Body of pancreas (tissue), 4 donors: ENCODE data around the gene KREMEN1.
A peak's percentile ranks its signal among the peaks of the same experiment; 100 is the strongest.

ENCODE experiments used
- CTCF ChIP-seq, 7 experiments: fragments of 450-650 bp in 4 of 7; fragments of 200-600 bp in 3 of 7; sonication (generic) in 3 of 7; IDR thresholded peaks; one replicate each; pipeline ENCODE4 v1.5.1; 2016 to 2019; ENCODE audit warnings: antibody characterized with exemption in 7 of 7
- POLR2A ChIP-seq, 3 donors: fragments of 450-650 bp; IDR thresholded peaks; one replicate each; pipeline ENCODE4 v1.6.1; 2016; ENCODE audit warnings: antibody characterized with exemption in 3 of 3, mild to moderate bottlenecking in 2 of 3

- TF ChIP-seq POLR2A (IDR thresholded peaks at IDR 0.05), result no peak
- peak in 5 of 7 experiments; percentile 5 to 42 (median 37) for TF ChIP-seq CTCF (IDR thresholded peaks at IDR 0.05)
Measured at GRCh38 chr22:29202212-29203192, 129.7 kb downstream of the KREMEN1 start.
